Mucosa of gallbladder (tissue), 1 donor: Measurements from ENCODE around the gene SSNA1. TPM values are rescaled to one million over a fixed set of nuclear protein-coding genes. Genes with fewer than 3 reads are reported as not detected.

Experiments used
- DNase-seq: peaks from one replicate; pipeline ENCODE4 v3.0.0-alpha.2; 2020; ENCODE audit warnings: low spot score
- total RNA-seq: library from RNA; stranded (reverse); gene quantifications from one replicate; pipeline ENCODE4 v1.2.1, GENCODE V29; 2021
- donor health status: DM: no; HTN: no; CAD: no.

The SSNA1 gene
- total RNA-seq, 1 donor from 2014 or later: 65.7 TPM

- DNase-seq: no peak
Measured at GRCh38 chr9:137152844-137153405, 35.6 kb upstream of the SSNA1 start.

GRCh38 chr9:137156567-137157375 lies 31.7 kb upstream of the SSNA1 start:
- no peak for DNase-seq

GRCh38 chr9:137157618-137158415 lies 30.7 kb upstream of the SSNA1 start:
- no peak for DNase-seq

DNA sequence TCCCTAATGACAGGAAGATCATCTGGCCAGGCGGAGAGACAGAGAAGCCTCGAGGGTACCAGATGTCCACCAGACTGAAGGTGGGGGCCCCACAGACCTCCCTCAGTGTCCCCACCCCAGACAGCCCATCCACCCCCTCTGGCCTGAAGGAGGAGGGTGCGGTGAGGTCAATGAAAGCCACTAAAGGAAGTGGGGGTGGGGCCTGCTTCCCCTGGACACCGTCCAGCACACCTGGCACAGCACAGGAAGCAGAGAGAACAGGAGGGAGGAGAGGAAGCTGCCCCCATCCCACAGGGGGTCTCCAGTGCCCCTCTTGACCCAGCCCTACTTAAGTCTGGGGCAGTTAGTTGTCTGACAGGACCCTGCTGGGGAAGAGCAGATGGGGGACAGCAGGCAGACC lies 29.9 kb upstream of the SSNA1 start:
- DNase-seq: no peak

DNA sequence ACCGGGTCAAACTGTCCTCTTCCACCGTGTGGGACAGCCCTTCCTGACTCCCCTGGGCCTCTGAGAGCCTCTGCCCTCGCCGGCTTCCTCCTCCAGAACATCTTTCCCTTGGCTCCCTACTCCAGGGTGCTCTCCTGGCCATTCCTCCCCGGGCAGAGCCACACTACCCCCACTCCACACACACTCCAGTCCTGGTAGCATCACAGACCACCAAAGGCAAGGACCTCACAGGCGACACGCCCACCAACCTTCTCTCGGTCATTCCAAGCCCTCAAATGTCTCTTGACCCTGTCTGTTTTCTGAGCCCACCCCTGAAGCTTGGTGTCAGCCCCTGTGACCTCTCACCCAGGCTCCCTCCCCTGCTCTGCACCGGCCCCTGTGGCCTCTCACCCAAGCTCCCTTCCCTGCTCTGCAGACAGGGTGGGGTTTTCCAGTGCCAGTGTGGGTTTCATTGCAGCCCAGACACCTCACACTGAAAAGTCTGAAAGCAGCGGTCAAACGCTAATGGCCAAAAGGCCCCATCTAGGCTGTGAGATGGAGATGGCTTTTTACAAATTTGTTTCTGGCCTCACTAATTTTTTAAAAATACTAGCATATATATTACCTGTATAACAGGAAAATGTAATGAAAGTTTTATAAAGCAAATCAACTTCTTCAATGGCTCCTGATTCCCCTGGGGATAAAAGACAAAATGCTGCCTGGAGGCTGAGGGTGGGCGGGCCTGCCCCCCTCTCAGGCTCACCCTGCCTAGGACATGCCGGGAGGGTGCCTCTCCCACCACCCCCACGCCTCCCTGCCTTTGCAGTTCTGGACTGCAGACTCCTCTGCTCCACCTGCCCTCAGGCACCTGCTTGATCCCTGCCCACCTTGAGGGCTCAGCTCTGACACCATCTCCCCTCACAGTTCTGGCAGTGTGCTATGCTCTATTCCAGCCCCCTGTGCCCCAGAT lies 29.1 kb upstream of the SSNA1 start:
- DNase-seq: no peak

- no peak for DNase-seq
Measured at GRCh38 chr9:137160054-137160425, 28.4 kb upstream of the SSNA1 start.

GRCh38 chr9:137160716-137161557 lies 27.5 kb upstream of the SSNA1 start:
- no peak for DNase-seq

DNA sequence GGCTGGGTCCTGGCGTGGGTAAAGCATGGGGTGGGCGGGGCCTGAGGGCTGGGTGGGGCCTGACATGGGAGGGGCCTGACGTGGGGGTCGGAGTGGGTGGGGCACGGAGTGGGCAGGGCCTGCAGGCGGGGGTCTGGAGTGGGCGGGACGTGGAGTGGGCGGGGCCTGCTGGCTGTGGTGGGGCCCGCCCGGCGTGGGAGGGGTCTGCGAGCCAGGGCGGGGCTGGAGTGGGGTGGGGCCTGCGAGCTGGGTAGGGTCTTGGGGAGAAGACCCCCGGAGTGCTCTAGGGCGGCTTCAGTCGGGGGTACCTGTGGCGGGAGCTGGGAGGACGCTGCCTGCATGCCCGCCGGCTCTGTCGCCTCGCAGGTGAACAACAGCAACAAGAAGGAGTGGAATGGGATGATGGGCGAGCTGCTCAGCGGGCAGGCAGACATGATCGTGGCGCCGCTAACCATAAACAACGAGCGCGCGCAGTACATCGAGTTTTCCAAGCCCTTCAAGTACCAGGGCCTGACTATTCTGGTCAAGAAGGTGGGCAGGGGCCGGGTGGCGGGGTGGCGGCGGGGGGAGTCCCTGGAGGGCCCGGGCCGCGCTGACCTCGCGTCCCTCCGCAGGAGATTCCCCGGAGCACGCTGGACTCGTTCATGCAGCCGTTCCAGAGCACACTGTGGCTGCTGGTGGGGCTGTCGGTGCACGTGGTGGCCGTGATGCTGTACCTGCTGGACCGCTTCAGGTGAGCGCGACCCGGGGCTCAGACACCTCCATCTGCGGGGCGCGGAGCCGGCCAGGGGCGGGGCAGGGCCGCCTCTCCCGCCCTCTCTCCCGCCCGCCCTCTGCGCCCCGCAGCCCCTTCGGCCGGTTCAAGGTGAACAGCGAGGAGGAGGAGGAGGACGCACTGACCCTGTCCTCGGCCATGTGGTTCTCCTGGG lies 26.7 kb upstream of the SSNA1 start:
- no peak for DNase-seq

DNA sequence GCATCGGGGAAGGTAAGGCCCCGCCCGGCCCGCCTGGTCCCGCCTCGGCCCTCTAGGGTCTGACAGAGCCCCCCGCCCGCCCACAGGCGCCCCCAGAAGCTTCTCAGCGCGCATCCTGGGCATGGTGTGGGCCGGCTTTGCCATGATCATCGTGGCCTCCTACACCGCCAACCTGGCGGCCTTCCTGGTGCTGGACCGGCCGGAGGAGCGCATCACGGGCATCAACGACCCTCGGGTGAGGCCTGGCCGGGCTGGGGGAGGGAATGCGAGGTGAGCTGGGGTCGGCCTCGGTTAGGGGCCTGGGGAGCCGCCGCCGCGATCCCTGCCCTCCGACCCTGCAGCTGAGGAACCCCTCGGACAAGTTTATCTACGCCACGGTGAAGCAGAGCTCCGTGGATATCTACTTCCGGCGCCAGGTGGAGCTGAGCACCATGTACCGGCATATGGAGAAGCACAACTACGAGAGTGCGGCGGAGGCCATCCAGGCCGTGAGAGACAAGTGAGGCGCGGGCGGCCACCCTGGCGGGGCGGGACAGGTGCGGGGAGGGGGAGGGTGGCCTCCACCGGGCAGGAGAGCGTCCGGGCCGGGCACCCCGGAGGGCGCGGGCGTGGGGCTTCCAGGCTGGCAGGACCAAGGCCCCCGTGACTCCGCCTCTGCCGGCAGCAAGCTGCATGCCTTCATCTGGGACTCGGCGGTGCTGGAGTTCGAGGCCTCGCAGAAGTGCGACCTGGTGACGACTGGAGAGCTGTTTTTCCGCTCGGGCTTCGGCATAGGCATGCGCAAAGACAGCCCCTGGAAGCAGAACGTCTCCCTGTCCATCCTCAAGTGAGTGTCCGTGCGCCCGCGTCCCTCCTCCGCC lies 25.7 kb upstream of the SSNA1 start:
- DNase-seq: no peak

DNA sequence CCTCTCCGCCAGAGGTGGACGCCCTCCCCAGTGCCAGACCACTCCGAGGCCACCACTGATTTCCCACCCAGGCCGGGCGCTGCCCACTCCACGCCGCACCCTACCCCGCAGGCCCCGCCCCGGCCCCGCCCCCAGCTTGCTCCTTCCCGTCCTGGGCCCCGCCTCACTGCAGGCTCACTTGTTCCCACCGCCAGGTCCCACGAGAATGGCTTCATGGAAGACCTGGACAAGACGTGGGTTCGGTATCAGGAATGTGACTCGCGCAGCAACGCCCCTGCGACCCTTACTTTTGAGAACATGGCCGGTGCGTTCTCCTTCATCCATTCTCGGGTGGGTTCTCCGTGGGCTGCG lies 25.1 kb upstream of the SSNA1 start:
- DNase-seq: no peak

DNA sequence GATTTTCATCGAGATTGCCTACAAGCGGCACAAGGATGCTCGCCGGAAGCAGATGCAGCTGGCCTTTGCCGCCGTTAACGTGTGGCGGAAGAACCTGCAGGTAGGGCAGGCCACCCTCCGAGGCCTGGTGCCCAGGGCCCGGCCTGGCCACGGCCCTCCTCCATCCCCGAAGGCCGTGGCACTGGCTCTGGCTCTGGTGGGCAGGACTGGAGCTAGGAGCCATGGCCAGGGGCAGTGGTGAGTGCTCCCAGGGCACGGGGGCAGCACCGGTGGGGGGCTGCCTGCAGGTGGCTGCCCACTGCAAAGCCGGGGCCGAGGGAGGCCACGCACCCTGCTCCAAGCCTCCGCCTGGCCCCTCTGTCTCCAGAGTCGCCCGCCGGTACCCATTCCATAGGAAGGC lies 24.7 kb upstream of the SSNA1 start:
- DNase-seq: no peak

- no peak for DNase-seq
Measured at GRCh38 chr9:137164370-137165249, 23.9 kb upstream of the SSNA1 start.

DNA sequence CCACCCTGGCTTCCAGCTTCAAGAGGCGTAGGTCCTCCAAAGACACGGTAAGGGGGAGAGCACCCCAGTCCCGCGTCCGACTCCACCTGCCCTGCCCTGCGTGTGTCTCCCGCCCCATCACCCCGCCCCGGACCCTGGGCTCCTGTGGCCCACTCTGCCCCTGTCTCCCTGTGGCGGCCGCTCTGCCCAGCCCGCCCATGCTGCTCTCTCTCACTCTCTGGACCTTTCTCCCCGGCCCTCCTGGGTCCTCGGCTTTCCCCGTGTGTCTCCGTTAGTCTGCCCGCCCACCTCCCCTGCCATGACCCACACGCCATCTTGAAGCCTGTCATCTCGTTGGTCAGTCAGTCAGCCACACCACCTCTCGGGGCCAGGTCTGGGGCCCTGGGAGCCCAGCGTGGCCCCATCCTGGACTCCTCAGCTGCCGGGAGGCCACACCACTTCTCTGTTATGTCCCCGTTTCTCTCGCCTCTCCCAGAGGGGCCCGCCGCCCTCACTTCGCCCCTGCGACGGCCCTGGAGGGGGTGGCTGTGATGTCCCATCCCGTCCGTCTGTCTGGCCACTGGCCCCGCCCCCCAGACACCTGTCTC lies 23.1 kb upstream of the SSNA1 start:
- DNase-seq: no peak

DNA sequence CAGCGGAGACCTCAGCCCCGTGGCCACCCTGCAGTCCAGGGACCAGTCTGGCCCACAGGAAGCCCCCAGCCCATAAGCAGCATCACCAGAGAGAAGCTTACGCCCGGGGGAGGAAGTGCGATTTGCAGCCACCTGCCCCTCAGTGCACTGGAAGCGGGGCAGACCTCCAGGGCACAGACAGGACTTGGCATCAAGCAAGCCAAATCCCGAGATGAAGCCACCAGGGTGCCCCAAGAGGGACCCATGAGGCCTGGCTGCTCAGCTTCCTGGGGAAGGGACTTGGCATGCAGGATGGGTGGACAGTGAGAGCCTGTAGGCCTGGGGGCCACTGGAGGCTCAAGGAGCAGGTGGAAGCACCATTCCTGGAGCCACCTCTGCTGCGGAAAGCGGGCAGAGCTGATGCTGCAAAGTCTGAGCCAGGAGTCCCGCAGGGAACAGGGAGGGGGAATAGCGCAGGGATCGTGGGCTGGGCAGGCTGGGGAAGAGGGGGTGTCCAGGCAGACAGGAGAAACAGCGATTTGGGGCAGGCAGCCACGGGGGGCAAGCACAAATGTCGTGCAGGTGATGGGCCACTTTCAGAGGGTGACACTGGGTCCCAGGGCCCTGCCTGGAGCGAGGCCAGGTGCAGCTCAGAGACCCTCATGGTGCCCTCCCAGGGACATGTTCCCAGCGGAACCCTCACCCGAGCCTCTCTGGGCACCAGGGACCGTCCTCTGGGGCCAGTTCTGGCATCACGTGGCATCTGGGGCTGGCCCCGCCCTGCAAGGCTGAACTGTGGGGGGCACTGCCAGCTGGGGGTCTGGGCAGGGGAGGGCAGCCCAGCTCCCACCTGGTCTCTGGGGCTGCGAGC lies 21.9 kb upstream of the SSNA1 start:
- DNase-seq: no peak

GRCh38 chr9:137167277-137167746 lies 21.2 kb upstream of the SSNA1 start:
- DNase-seq: no peak
